ENCODE data around the gene WASHC1.
"Not testable (repeated sequence)": the region's sequence is repeated elsewhere in the genome, so short reads cannot be mapped to it uniquely, and the experiment has no call there.

Gene WASHC1
- total RNA-seq, result 7.3 to 18.0 (median 9.1) reads per million in 9 experiments

DNA sequence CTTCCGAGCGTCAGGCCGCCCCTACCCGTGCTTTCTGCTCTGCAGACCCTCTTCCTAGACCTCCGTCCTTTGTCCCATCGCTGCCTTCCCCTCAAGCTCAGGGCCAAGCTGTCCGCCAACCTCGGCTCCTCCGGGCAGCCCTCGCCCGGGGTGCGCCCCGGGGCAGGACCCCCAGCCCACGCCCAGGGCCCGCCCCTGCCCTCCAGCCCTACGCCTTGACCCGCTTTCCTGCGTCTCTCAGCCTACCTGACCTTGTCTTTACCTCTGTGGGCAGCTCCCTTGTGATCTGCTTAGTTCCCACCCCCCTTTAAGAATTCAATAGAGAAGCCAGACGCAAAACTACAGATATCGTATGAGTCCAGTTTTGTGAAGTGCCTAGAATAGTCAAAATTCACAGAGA lies at the start of gene WASHC1:
WASHC1 (minus strand) TSS at position 101 of the 400 bp plus-strand sequence. CDS start 4,457 bp downstream, outside the sequence.
- not testable (repeated sequence) for DNase-seq; H3K9me3 Mint-ChIP-seq; H3K27ac Mint-ChIP-seq; H3K4me3 Mint-ChIP-seq; H3K27me3 Mint-ChIP-seq; H3K36me3 Mint-ChIP-seq (ENCODE audit: insufficient read depth); H3K4me1 Mint-ChIP-seq (ENCODE audit: low read depth in 2 of 2); ATAC-seq (replicated peaks)

DNA sequence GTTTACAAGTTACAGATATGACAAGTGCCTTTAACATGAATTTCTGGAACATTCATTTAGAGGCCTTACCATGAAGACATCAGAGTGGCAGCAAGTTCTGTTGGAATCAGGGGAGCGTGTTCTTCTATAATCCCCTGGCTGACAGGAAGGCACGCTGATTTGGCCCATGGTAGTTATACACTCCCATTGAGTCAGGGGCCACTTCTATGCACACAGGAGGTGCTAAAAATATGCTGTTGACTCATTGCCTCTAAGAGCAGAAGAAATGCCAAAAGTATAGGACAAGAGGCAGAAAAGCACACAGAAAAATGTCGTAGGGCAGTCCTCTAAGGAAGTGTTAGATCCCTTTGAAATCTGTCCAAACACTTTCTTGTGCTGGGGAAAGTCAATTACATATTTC lies 49.1 kb upstream of the WASHC1 start:
- H3K36me3 Mint-ChIP-seq (ENCODE audit: insufficient read depth); H3K4me1 Mint-ChIP-seq (ENCODE audit: low read depth in 2 of 2); DNase-seq; H3K4me3 Mint-ChIP-seq; H3K9me3 Mint-ChIP-seq; H3K27ac Mint-ChIP-seq; ATAC-seq (replicated peaks): not testable (repeated sequence)
- peaks cover 0 to 19% of the 10 kb centered on the region in 2 donors for H3K27me3 Mint-ChIP-seq

DNA sequence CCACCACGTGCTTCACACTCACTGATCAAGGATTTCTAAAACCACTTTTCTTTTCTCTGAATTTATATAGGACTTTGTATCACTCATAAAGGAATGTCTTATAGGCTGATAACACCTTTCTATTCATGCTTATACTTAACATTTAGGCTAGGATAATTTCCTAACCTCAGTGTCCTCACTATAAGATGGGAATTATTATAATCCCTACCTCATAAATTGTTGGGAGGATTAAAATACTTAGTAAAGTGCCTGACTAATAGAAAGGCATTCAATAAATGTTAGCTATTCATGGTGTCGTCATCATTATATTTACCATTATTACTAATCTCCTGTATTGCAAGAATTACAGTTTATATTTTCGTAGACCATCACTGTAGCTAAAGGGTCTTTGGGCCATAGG lies 47.1 kb upstream of the WASHC1 start:
- peaks cover 0 to 22% of the 10 kb centered on the region in 2 donors for H3K27me3 Mint-ChIP-seq
- not testable (repeated sequence) for ATAC-seq (replicated peaks); DNase-seq; H3K36me3 Mint-ChIP-seq (ENCODE audit: insufficient read depth); H3K27ac Mint-ChIP-seq; H3K4me3 Mint-ChIP-seq; H3K4me1 Mint-ChIP-seq (ENCODE audit: low read depth in 2 of 2); H3K9me3 Mint-ChIP-seq

DNA sequence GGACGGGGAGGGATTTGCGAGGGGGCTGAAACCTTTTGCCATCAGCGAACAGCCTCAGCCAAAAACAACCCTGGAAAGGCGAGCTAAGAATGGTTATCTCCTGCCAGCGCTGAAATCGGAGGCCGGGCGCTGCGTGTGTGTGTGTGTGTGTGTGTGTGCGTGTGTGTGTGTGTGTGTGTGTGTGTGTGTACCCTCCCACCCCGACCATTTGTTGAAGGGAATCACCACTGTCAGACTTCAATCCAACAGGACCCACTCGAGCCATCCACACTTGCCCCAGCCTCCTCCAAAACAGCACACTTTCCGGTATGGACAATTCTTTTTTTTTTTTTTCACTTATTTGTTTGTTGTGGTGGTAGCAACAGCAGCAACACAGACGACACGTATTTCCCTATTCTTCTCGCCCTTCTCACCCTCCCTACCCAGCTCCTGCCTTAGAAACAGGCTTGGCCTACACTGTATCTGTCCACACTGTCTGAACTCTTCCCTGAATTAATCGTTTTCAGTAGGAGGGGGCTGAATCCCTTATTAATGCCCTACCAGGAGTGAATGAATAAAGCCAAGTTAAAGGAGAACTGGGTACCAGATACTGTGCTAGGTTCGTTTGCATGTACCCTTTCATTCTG lies 44.8 kb upstream of the WASHC1 start:
- ATAC-seq (replicated peaks), result peak; percentile 8
- not testable (repeated sequence) for H3K27ac Mint-ChIP-seq; H3K9me3 Mint-ChIP-seq; H3K4me1 Mint-ChIP-seq (ENCODE audit: low read depth in 2 of 2); H3K36me3 Mint-ChIP-seq (ENCODE audit: insufficient read depth); DNase-seq
- H3K4me3 Mint-ChIP-seq, result peak overlapping the region; percentile 68 to 75
- peaks cover 0 to 19% of the 10 kb centered on the region in 2 donors for H3K27me3 Mint-ChIP-seq

DNA sequence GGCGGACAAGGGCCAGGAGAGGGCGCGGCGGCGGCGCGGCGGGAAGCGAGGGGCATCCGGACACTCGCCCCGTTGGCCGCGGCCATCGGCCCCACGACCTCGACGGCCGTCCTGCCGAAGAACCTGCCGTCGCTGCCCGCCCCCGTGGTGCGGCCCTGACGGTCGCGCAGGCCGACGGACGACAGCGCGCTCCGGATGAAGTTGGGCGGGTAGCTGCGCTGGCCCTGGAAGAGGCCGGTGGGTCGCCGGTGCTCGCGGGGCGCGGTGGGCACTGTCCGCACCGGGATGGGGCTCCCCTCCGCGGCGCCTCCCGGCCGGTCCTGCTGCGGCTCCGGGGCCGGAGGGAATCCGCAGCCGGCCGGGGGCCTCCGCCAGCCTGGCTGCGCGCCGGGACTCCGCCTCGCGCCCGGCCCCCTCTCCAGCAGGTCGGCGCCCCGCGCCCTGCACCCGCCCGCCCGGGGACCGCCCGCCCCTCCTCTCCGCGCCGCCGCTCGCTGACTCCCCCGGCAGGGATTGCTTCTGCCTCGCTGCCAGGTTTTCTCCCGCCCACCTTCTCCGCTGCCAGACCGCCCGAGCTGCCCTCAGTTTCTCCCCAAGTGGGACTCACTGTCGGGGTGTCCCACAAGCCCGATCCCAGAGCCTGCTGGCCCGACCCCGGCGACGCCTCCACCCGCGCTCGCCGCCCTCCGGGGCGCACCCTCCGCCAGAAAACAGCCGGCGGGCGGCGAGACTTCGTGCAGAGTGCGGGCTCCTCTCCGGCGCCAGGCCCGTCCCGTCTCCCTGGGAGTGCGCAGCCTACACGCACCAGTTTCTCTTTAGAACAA lies 44.0 kb upstream of the WASHC1 start:
- not testable (repeated sequence) for H3K9me3 Mint-ChIP-seq; H3K36me3 Mint-ChIP-seq (ENCODE audit: insufficient read depth); H3K27ac Mint-ChIP-seq; H3K4me1 Mint-ChIP-seq (ENCODE audit: low read depth in 2 of 2)
- Mint-ChIP-seq H3K27me3 (peaks cover 0 to 19% of the 10 kb centered on the region in 2 donors), H3K4me3 (peak overlapping the region; percentile 52 to 77)
- ATAC-seq (replicated peaks) (peak; percentile 72), DNase-seq (peak in 1 of 3 experiments; percentile 15)

DNA sequence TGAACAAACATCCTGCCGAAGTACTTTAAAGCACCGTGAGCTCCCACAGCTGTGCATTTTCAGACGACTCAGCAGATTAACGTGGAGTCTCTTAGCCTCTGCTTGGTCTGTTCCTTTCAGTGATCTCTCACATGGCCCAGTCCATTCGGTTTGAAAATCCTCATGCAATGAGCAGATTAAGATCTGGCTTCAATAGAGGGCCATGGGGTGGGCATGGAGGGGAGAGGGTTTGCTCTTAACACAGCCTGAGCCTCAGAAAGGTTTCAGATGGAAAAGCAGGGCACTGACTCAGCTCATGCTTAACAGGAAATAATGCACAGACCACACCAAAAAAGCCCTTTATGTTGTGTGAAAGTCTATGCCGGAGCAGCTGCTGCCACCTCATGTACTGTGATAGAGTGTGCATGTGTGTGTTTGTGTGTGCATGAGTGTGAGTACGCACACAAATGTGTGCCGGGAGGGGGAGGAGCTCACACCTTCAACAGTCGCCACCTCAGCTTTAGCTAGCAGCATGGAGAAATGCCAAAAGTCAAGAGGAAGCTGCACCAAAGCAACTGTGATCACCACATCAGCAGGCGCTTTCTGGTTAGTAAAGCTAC lies 33.9 kb upstream of the WASHC1 start:
- Mint-ChIP-seq H3K4me3 (peak overlapping the region in 1 of 2 donors; percentile 15), H3K27ac (peak overlapping the region in 1 of 2 donors; percentile 57)
- ATAC-seq (replicated peaks), result peak; percentile 92
- not testable (repeated sequence) for H3K36me3 Mint-ChIP-seq (ENCODE audit: insufficient read depth); H3K27me3 Mint-ChIP-seq; H3K4me1 Mint-ChIP-seq (ENCODE audit: low read depth in 2 of 2); H3K9me3 Mint-ChIP-seq
- peak; percentile 41 to 50 (median 45) for DNase-seq

GRCh38 chr9:52678-53077 lies 23.4 kb upstream of the WASHC1 start:
- not testable (repeated sequence) for H3K36me3 Mint-ChIP-seq (ENCODE audit: insufficient read depth); H3K4me1 Mint-ChIP-seq (ENCODE audit: low read depth in 2 of 2); DNase-seq; H3K27me3 Mint-ChIP-seq; ATAC-seq (replicated peaks); H3K4me3 Mint-ChIP-seq; H3K27ac Mint-ChIP-seq; H3K9me3 Mint-ChIP-seq

GRCh38 chr9:48190-48842 lies 19.1 kb upstream of the WASHC1 start:
- not testable (repeated sequence) for H3K36me3 Mint-ChIP-seq (ENCODE audit: insufficient read depth); H3K4me3 Mint-ChIP-seq; H3K9me3 Mint-ChIP-seq; H3K4me1 Mint-ChIP-seq (ENCODE audit: low read depth in 2 of 2); ATAC-seq (replicated peaks); DNase-seq; H3K27me3 Mint-ChIP-seq; H3K27ac Mint-ChIP-seq

DNA sequence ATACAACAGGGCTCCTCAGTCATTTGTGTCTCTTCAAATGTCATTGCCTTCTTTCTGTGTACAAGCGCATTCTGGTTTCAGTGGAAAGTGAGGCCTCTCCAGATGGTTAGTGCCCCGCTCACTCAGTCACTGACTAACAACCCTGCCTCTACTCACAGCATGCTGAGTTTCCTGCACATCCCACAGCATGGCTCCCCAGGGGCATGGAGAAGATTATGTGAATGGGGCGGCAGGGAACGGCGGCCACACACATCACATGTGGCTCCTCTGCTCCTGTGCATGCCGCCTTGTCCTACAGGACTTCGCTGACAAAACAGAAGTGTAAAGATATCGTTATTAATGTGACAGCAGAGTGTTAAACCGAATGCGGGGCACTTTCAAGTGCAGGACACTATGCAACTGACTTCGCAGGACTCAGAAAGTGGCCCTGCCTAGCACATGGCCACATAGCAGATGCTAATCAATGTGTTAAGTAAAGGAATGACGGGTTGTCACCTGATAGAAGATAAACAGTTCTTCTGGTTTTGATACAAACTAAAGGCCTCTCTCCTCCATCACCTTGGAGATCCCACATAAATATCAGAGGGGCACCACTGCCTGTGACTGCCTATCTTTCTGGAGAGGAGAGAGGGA lies 17.5 kb upstream of the WASHC1 start:
- H3K27ac Mint-ChIP-seq; DNase-seq; ATAC-seq (replicated peaks): not testable (repeated sequence)

GRCh38 chr9:46164-46563 lies 16.9 kb upstream of the WASHC1 start:
- not testable (repeated sequence) for H3K27me3 Mint-ChIP-seq; H3K27ac Mint-ChIP-seq; DNase-seq; H3K4me1 Mint-ChIP-seq (ENCODE audit: low read depth in 2 of 2); ATAC-seq (replicated peaks); H3K4me3 Mint-ChIP-seq; H3K9me3 Mint-ChIP-seq; H3K36me3 Mint-ChIP-seq (ENCODE audit: insufficient read depth)

More for the DNA sequence above, 17.5 kb upstream of the WASHC1 start:
- H3K4me1 Mint-ChIP-seq (ENCODE audit: low read depth in 2 of 2); H3K4me3 Mint-ChIP-seq; H3K27me3 Mint-ChIP-seq; H3K36me3 Mint-ChIP-seq (ENCODE audit: insufficient read depth); H3K9me3 Mint-ChIP-seq: not testable (repeated sequence)

- not testable (repeated sequence) for H3K36me3 Mint-ChIP-seq (ENCODE audit: insufficient read depth); ATAC-seq (replicated peaks)
Measured at GRCh38 chr9:45180-45878, 16.1 kb upstream of the WASHC1 start.

DNA sequence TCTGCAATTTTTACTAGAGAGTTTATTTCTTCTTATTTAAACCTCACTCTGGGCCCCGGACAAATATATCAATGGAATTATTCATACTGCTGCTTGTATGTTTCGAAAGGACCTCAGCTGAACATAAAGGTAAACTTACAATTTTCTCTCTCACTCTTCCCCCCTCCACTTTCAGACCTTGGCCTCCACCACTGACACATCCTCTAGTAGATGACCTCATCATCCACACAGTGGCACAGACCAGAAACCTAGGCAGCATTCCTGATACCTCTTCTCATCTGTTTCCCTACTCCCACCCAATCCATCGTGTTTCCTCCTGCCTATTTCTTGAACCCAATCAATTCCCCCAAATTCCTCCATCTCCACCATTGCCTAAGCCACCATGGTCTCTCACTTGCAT lies 15.2 kb upstream of the WASHC1 start:
- not testable (repeated sequence) for H3K9me3 Mint-ChIP-seq; H3K4me1 Mint-ChIP-seq (ENCODE audit: low read depth in 2 of 2); DNase-seq; ATAC-seq (replicated peaks); H3K4me3 Mint-ChIP-seq; H3K27ac Mint-ChIP-seq; H3K36me3 Mint-ChIP-seq (ENCODE audit: insufficient read depth)
- peaks cover 6 to 11% of the 10 kb centered on the region in 2 donors for H3K27me3 Mint-ChIP-seq

More at GRCh38 chr9:45180-45878, 16.1 kb upstream of the WASHC1 start:
- H3K27me3 Mint-ChIP-seq, result peaks cover 6 to 11% of the 10 kb centered on the region in 2 donors
- not testable (repeated sequence) for H3K27ac Mint-ChIP-seq; H3K4me3 Mint-ChIP-seq; DNase-seq; H3K4me1 Mint-ChIP-seq (ENCODE audit: low read depth in 2 of 2); H3K9me3 Mint-ChIP-seq
